AG08395 (cell line): ENCODE data around the gene PHYHD1.

Source experiments
- DNase-seq: peaks from one replicate; pipeline ENCODE4 v3.0.0; 2012; ENCODE audit warnings: mixed read lengths, low spot score

Gene PHYHD1

GRCh38 chr9:128920381-128921058 is at the start of gene PHYHD1:
TSS of gene PHYHD1 (plus strand) at chr9:128920982. CDS start at chr9:128922324, 1,342 bp downstream.
- DNase-seq, result peak; percentile 78

- DNase-seq, result no peak
Measured at GRCh38 chr9:128877852-128878251, 42.9 kb upstream of the PHYHD1 start.

GRCh38 chr9:128881884-128882676 is 38.7 kb upstream of the PHYHD1 start, which contains the start of the genes KYAT1 and LRRC8A:
TSS of gene KYAT1 (minus strand) at chr9:128881950. CDS start at chr9:128845405, 36,545 bp downstream.
TSS of gene LRRC8A (plus strand) at chr9:128882133. CDS start at chr9:128907165, 25,032 bp downstream.
- DNase-seq, result peak; percentile 96

GRCh38 chr9:128882677-128883603 is 37.8 kb upstream of the PHYHD1 start:
- peak; percentile 6 for DNase-seq

GRCh38 chr9:128884164-128884563 is 36.6 kb upstream of the PHYHD1 start:
- no peak for DNase-seq

GRCh38 chr9:128885376-128885775 is 35.4 kb upstream of the PHYHD1 start:
- no peak for DNase-seq

- no peak for DNase-seq
Measured at GRCh38 chr9:128885798-128886197, 35.0 kb upstream of the PHYHD1 start.

GRCh38 chr9:128886211-128886891 is 34.4 kb upstream of the PHYHD1 start:
- no peak for DNase-seq

- DNase-seq, result no peak
Measured at GRCh38 chr9:128887049-128887448, 33.7 kb upstream of the PHYHD1 start.

- DNase-seq, result no peak
Measured at GRCh38 chr9:128887914-128888350, 32.9 kb upstream of the PHYHD1 start.

- DNase-seq, result no peak
Measured at GRCh38 chr9:128891321-128892220, 29.2 kb upstream of the PHYHD1 start.

GRCh38 chr9:128892221-128892921 is 28.4 kb upstream of the PHYHD1 start:
- peak; percentile 96 for DNase-seq

- no peak for DNase-seq
Measured at GRCh38 chr9:128893354-128893753, 27.4 kb upstream of the PHYHD1 start.

GRCh38 chr9:128894764-128895163 is 26.0 kb upstream of the PHYHD1 start:
- no peak for DNase-seq

GRCh38 chr9:128895556-128895955 is 25.2 kb upstream of the PHYHD1 start:
- DNase-seq, result no peak

- DNase-seq, result no peak
Measured at GRCh38 chr9:128898382-128898781, 22.4 kb upstream of the PHYHD1 start.

GRCh38 chr9:128898845-128899565 is 21.8 kb upstream of the PHYHD1 start:
- no peak for DNase-seq

GRCh38 chr9:128899566-128900322 is 21.0 kb upstream of the PHYHD1 start:
- peak; percentile 31 for DNase-seq
